ENCODE results near the gene MPC2. TPM values are rescaled to one million over a fixed set of nuclear protein-coding genes. Genes with fewer than 3 reads are reported as not detected.

The MPC2 gene
- total and polyA plus RNA-seq, 2 of the 8 experiments (the other 6 are each of a cell fraction or from before 2014, with no cell fraction given), result 18.6 to 40.9 TPM

GRCh38 chr1:167936068-167936929 is 573 bp downstream of the MPC2 start, which contains the start of gene DCAF6 (continued):
- TF ChIP-seq TEAD4 (IDR thresholded peaks at IDR 0.05; ENCODE audit: low read depth, low read length) (no peak), PHF8 (conservative IDR thresholded peaks at IDR 0.05; ENCODE audit: low read depth, low read length) (peak; percentile 73), TCF12 (IDR thresholded peaks at IDR 0.05; ENCODE audit: low read depth, low read length) (no peak), BCL11A (IDR thresholded peaks at IDR 0.05; ENCODE audit: low read depth in 2 of 2, low read length in 2 of 2) (no peak), SUZ12 (IDR thresholded peaks at IDR 0.05; ENCODE audit: low read length) (no peak), RXRA (IDR thresholded peaks at IDR 0.05; ENCODE audit: insufficient read depth, low read depth, low read length) (no peak), MAFK (IDR thresholded peaks at IDR 0.05; ENCODE audit: low read depth, low read length) (no peak), KDM4A (IDR thresholded peaks at IDR 0.05; ENCODE audit: low read depth, low read length, severe bottlenecking) (peak; percentile 14), ZNF274 (IDR thresholded peaks at IDR 0.05; ENCODE audit: borderline replicate concordance, extremely low read depth, low read length) (no peak), USF2 (IDR thresholded peaks at IDR 0.05; ENCODE audit: low read length) (no peak), HDAC2 (IDR thresholded peaks at IDR 0.05; ENCODE audit: borderline replicate concordance in 1 of 2, low read depth in 2 of 2, low read length in 2 of 2) (no peak), RAD21 (IDR thresholded peaks at IDR 0.05 in 1 of 2, conservative IDR thresholded peaks at IDR 0.05 in 1 of 2; ENCODE audit: low read depth in 2 of 2, low read length in 2 of 2) (no peak), RBBP5 (IDR thresholded peaks at IDR 0.05; ENCODE audit: borderline replicate concordance, low read depth, low read length) (no peak; the same call in 1 of the 2 replicates), CBX5 (IDR thresholded peaks at IDR 0.05; ENCODE audit: low read depth, low read length) (no peak), HDAC6 (IDR thresholded peaks at IDR 0.05; ENCODE audit: low read depth, low read length) (no peak), KDM5A (IDR thresholded peaks at IDR 0.05; ENCODE audit: low read length) (no peak), TAF7 (optimal IDR thresholded peaks at IDR 0.05; ENCODE audit: borderline replicate concordance, low read depth, low read length) (peak; percentile 64), BRCA1 (IDR thresholded peaks at IDR 0.05; ENCODE audit: low read depth, low read length) (peak; percentile 89), TAF1 (IDR thresholded peaks at IDR 0.05; ENCODE audit: low read depth, low read length) (peak; percentile 90), GABPA (IDR thresholded peaks at IDR 0.05; ENCODE audit: borderline replicate concordance, insufficient read depth, low read length) (no peak)
